DND-41 (cell line): ENCODE data around the gene FXYD6.

Experiments used
- ATAC-seq: fragments of 200-7000 bp; cut with Tn5 transposase; 3 replicates; pipeline ENCODE4 v1.9.1; 2021; ENCODE audit warnings: low read depth; ENCODE audit not compliant: insufficient read depth
- DNase-seq: peaks from one replicate; pipeline ENCODE4 v3.0.0-alpha.2; 2020
- H2AFZ ChIP-seq: 2 replicates; pipeline ENCODE4 v1.6.0; 2012; ENCODE audit warnings: low read depth, low read length
- H3K27ac ChIP-seq: 2 replicates; pipeline ENCODE4 v1.5.1; 2012; ENCODE audit warnings: low read length, inconsistent platforms
- H3K27me3 ChIP-seq: fragments of 200-600 bp; sonication (generic); 2 replicates; pipeline ENCODE4 v1.6.0; 2012; ENCODE audit warnings: low read length, mild to moderate bottlenecking, inconsistent platforms; ENCODE audit not compliant: insufficient read depth, poor library complexity
- H3K36me3 ChIP-seq: 2 replicates; pipeline ENCODE4 v1.5.1; 2012; ENCODE audit warnings: low read length, inconsistent platforms; ENCODE audit not compliant: insufficient read depth
- H3K4me1 ChIP-seq: 2 replicates; pipeline ENCODE4 v1.5.1; 2012; ENCODE audit warnings: mild to moderate bottlenecking, low read length; ENCODE audit not compliant: insufficient read depth
- H3K4me2 ChIP-seq: 2 replicates; pipeline ENCODE4 v1.6.0; 2012; ENCODE audit warnings: mild to moderate bottlenecking, moderate library complexity, low read length, inconsistent platforms; ENCODE audit not compliant: insufficient read depth
- H3K4me3 ChIP-seq, 2 experiments: fragments of 200-600 bp in 1 of 2; shearing (Covaris generic) in 1 of 2; 2 replicates each; pipeline ENCODE4 v1.5.1; 2012 to 2016; ENCODE audit warnings: inconsistent platforms in 2 of 2, low read length in 2 of 2, mild to moderate bottlenecking in 2 of 2, low read depth in 1 of 2, moderate library complexity in 1 of 2
- H3K79me2 ChIP-seq: 2 replicates; pipeline ENCODE4 v1.6.0; 2012; ENCODE audit warnings: low read length, inconsistent platforms; ENCODE audit not compliant: insufficient read depth
- H3K9ac ChIP-seq: 2 replicates; pipeline ENCODE4 v1.6.0; 2012; ENCODE audit warnings: low read depth, mild to moderate bottlenecking, inconsistent platforms, low read length, moderate library complexity
- H3K9me3 ChIP-seq: 2 replicates; pipeline ENCODE4 v1.5.1; 2012; ENCODE audit warnings: low read length, moderate library complexity, mild to moderate bottlenecking, inconsistent platforms; ENCODE audit not compliant: insufficient read depth, severe bottlenecking
- H4K20me1 ChIP-seq: 2 replicates; pipeline ENCODE4 v1.6.0; 2012; ENCODE audit warnings: low read length; ENCODE audit not compliant: insufficient read depth
- EZH2 ChIP-seq: IDR thresholded peaks from 3 replicates; pipeline ENCODE4 v1.6.1; 2012; ENCODE audit warnings: borderline replicate concordance, low read depth, mild to moderate bottlenecking, moderate library complexity, low read length, inconsistent platforms; ENCODE audit not compliant: severe bottlenecking
- TF ChIP-seq, protein P1 (sequence below): IDR thresholded peaks from 2 replicates; pipeline ENCODE4 v1.5.1; 2012; ENCODE audit warnings: borderline replicate concordance, low read length, moderate library complexity, mild to moderate bottlenecking; ENCODE audit not compliant: poor library complexity, severe bottlenecking; ENCODE audit errors: extremely low read depth

Gene FXYD6

DNA sequence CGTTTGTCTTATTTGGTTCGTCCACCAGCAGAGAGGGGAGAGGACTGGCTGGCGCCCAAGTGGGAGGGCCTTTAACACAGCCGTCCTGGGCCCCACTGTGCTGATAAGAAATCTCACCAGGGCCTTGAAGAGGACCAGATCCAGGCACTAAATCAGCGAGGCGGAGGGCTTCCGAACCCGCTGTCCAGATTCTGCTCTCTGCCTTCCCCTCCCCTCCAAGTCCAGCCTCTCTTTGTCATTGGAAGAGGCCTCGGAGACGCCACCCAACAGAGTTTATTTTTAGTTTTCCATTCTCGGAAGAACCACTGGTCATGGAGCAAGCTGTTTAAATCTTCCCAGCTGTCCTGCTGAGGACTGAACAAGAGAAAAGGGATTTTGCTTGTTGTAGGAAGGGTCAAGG lies 9.3 kb upstream of the FXYD6 start:
- ATAC-seq (no peak), DNase-seq (no peak)
- Histone ChIP-seq H3K9me3 (no peaks in the 10 kb centered on the region), H3K4me2 (no peak overlapping the region), H3K79me2 (no peaks in the 10 kb centered on the region), H3K36me3 (no peaks in the 10 kb centered on the region), H2AFZ (no peak overlapping the region), H3K27ac (no peak overlapping the region), H3K4me3 (no peak overlapping the region), H3K27me3 (no peaks in the 10 kb centered on the region), H4K20me1 (no peaks in the 10 kb centered on the region), H3K4me1 (0 out of 2 replicates have a peak, but pooled peaks cover 3% of the 10 kb centered on the region), H3K9ac (no peak overlapping the region)
- TF ChIP-seq, protein P1, sequence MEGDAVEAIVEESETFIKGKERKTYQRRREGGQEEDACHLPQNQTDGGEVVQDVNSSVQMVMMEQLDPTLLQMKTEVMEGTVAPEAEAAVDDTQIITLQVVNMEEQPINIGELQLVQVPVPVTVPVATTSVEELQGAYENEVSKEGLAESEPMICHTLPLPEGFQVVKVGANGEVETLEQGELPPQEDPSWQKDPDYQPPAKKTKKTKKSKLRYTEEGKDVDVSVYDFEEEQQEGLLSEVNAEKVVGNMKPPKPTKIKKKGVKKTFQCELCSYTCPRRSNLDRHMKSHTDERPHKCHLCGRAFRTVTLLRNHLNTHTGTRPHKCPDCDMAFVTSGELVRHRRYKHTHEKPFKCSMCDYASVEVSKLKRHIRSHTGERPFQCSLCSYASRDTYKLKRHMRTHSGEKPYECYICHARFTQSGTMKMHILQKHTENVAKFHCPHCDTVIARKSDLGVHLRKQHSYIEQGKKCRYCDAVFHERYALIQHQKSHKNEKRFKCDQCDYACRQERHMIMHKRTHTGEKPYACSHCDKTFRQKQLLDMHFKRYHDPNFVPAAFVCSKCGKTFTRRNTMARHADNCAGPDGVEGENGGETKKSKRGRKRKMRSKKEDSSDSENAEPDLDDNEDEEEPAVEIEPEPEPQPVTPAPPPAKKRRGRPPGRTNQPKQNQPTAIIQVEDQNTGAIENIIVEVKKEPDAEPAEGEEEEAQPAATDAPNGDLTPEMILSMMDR, result no peak
- no peak for TF ChIP-seq EZH2

DNA sequence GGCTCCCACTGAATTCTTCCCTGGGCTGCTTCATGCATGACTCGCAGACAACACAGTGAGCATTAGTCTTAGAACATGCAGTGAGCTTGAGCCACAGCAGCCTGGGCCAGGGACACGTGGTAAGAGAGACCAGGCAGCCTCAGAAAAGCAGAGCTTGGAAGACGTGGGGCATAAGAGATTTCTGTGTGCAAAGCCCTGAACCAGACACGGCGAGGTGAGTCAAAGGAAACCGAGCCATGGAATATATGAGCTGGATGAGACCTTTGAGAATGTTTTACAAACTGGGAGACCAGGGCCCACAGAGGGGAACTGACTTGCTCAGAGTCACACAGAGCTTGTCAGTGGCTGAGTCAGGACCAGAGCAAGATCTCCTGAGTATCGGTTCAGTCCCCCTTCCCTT lies 8.5 kb upstream of the FXYD6 start:
- Histone ChIP-seq H3K9me3 (no peaks in the 10 kb centered on the region), H4K20me1 (no peaks in the 10 kb centered on the region), H3K79me2 (no peaks in the 10 kb centered on the region), H3K36me3 (no peaks in the 10 kb centered on the region), H3K27me3 (no peaks in the 10 kb centered on the region), H3K4me1 (0 out of 2 replicates have a peak, but pooled peaks cover 3% of the 10 kb centered on the region), H3K4me3 (no peak overlapping the region), H3K27ac (no peak overlapping the region), H2AFZ (no peak overlapping the region), H3K4me2 (no peak overlapping the region), H3K9ac (no peak overlapping the region)
- ATAC-seq (no peak), DNase-seq (no peak)
- TF ChIP-seq, protein P1, result no peak
- TF ChIP-seq EZH2, result no peak

DNA sequence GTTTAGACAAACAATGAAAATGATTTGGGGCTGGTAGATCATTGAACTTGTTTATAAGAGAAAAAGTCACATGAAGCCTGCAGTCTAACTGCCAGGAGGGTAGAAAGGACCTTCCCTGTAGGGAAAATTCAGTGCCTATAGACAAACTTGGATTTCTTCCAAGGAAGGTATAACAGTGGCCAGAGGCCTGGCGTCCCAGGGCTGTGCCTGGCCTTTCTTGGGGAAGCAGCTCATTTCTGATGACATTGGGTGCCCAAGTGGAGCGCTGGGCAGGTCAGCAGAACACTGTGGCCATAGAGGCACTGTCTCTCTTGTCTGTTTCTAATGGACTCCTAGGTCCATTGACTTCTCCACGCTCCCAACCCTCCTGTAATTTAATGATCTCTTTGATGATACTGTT lies 6.6 kb upstream of the FXYD6 start:
- no peak overlapping the region for H3K4me2 ChIP-seq
- TF ChIP-seq, protein P1, result no peak
- ATAC-seq (no peak), DNase-seq (no peak)
- H3K4me1 ChIP-seq, result 0 out of 2 replicates have a peak, but pooled peaks cover 3% of the 10 kb centered on the region
- H3K27ac ChIP-seq, result no peak overlapping the region
- H3K4me3 ChIP-seq, result no peak overlapping the region
- H3K27me3 ChIP-seq, result no peaks in the 10 kb centered on the region
- H3K36me3 ChIP-seq, result no peaks in the 10 kb centered on the region
- H2AFZ ChIP-seq, result no peak overlapping the region
- H3K9ac ChIP-seq, result no peak overlapping the region
- H4K20me1 ChIP-seq, result no peaks in the 10 kb centered on the region
- no peaks in the 10 kb centered on the region for H3K79me2 ChIP-seq
- H3K9me3 ChIP-seq, result no peaks in the 10 kb centered on the region
